Lower leg skin (tissue), 4 donors: ENCODE results near the gene DYDC2. TPM values are rescaled to one million over a fixed set of nuclear protein-coding genes. Genes with fewer than 3 reads are reported as not detected.

ENCODE experiments used
- DNase-seq, 2 donors: peaks; one replicate each; pipeline ENCODE4 v3.0.0-alpha.2; 2019; ENCODE audit warnings: low spot score in 2 of 2
- H3K4me3 ChIP-seq: fragments of 200-600 bp; sonication (generic); 2 replicates; pipeline ENCODE4 v1.5.1; 2017; ENCODE audit warnings: mild to moderate bottlenecking, low read depth; ENCODE audit not compliant: poor library complexity, severe bottlenecking
- CTCF ChIP-seq, 3 donors: fragments of 450-650 bp; IDR thresholded peaks; one replicate each; pipeline ENCODE4 v1.5.1; 2016; ENCODE audit warnings: antibody characterized with exemption in 3 of 3, mild to moderate bottlenecking in 3 of 3, moderate library complexity in 2 of 3
- POLR2A ChIP-seq, 2 donors: fragments of 450-650 bp; IDR thresholded peaks; one replicate each; pipeline ENCODE4 v1.6.1; 2016 to 2017; ENCODE audit warnings: antibody characterized with exemption in 2 of 2, mild to moderate bottlenecking in 1 of 2, moderate library complexity in 1 of 2
- WGBS, 2 donors: methylation state at CpG; one replicate each; pipeline ENCODE4 v1.1.5; 2018; 5-methylcytosine and 5-hydroxymethylcytosine counted together
- intact Hi-C: fragments of 100-400 bp; cut with DNase I; formaldehyde crosslinking; loops from one replicate; pipeline ENCODE4 v1.15.0; 2023; ENCODE audit warnings: low total_unique reads
- total RNA-seq, 4 donors: library from RNA; depleted of rRNA; stranded (reverse); fragments of >200 nt; gene quantifications; one replicate each; pipeline ENCODE4 v1.1.0, GENCODE V29; 2016

Gene DYDC2
- total RNA-seq, 4 donors from 2014 or later: 0.42 TPM; not detected in 3

- intact Hi-C loops: no loop called here
- no peak for TF ChIP-seq POLR2A (IDR thresholded peaks at IDR 0.05)
- no peak for TF ChIP-seq CTCF (IDR thresholded peaks at IDR 0.05)
- WGBS, 2 donors: 85 to 92% methylated on average over 2 of the region's 2 CpGs
- DNase-seq: no peak
- no peak overlapping the region for H3K4me3 ChIP-seq
These were observed 36.8 kb upstream of the DYDC2 start for GRCh38 chr10:80319725-80320290.

DNA sequence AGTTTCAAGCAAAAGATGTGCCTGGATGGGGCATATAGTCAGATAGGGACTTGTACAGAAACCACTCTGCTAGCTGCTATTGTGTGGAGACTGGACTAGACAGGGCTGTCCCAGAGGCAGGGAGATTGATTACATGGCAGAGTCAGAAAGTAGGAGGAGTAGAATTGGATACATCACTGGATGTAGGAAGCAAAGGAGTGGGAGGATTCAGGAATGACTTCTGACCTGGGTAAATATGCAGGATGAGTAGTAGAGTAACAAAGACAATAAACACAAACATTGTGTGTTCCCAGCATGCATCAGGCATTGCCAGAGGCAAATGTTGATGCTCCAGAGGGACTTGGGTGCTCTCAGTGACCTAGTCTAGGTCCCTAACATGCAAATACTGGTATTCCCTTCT lies 36.2 kb upstream of the DYDC2 start:
- no peak for DNase-seq
- intact Hi-C loops: no loop called here
- H3K4me3 ChIP-seq: no peak overlapping the region
- no peak for TF ChIP-seq POLR2A (IDR thresholded peaks at IDR 0.05)

GRCh38 chr10:80321183-80321582 lies 35.4 kb upstream of the DYDC2 start:
- no peak for DNase-seq
- intact Hi-C loops: no loop called here
- no peak overlapping the region for H3K4me3 ChIP-seq
- no peak for TF ChIP-seq POLR2A (IDR thresholded peaks at IDR 0.05)
- TF ChIP-seq CTCF (IDR thresholded peaks at IDR 0.05): no peak
- 94 to 96% methylated on average over 5 of the region's 5 CpGs for WGBS, 2 donors

DNA sequence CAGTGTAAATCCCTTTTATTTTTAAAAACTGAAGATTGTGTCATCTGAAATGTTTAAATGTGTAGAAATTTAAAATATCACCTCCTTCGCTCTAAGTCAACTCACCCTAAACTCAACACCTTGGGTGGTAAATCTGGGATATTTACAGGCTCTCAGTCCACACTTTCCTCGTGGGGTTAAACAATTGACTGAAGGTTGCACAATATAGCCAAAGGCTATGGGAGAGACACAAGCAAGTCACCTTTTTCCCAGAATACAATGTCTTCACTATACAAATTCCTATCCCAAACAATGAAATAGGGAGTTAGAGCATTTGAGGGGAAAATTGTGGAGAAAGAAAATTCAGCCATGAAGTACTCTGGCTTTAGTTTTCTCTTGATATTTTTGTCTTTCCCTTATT lies 34.4 kb upstream of the DYDC2 start:
- TF ChIP-seq CTCF (IDR thresholded peaks at IDR 0.05): no peak
- no peak for TF ChIP-seq POLR2A (IDR thresholded peaks at IDR 0.05)
- intact Hi-C loops: no loop called here
- H3K4me3 ChIP-seq: no peak overlapping the region
- WGBS, 2 donors: 69 to 75% methylated on average over 2 of the region's 2 CpGs
- no peak for DNase-seq

- intact Hi-C loops: no loop called here
- no peak for DNase-seq
- H3K4me3 ChIP-seq: no peak overlapping the region
- TF ChIP-seq CTCF (IDR thresholded peaks at IDR 0.05) (no peak), POLR2A (IDR thresholded peaks at IDR 0.05) (no peak)
- 60 to 83% methylated on average over 1 of the region's 1 CpG for WGBS, 2 donors
These were observed 33.9 kb upstream of the DYDC2 start for GRCh38 chr10:80322711-80323110.

GRCh38 chr10:80323311-80323710 lies 33.3 kb upstream of the DYDC2 start:
- H3K4me3 ChIP-seq: no peak overlapping the region
- DNase-seq: no peak
- WGBS, 2 donors: 67 to 71% methylated on average over 3 of the region's 3 CpGs
- TF ChIP-seq CTCF (IDR thresholded peaks at IDR 0.05) (no peak), POLR2A (IDR thresholded peaks at IDR 0.05) (no peak)
- intact Hi-C loops: no loop called here
